Heart left ventricle (tissue), 13 donors: Measurements from ENCODE around the gene DOK5.

Source experiments
- POLR2A ChIP-seq, 2 donors: fragments of 450-650 bp; IDR thresholded peaks; one replicate each; pipeline ENCODE4 v1.6.1; 2017; ENCODE audit warnings: antibody characterized with exemption in 2 of 2, mild to moderate bottlenecking in 2 of 2, moderate library complexity in 2 of 2
- TF ChIP-seq, protein P1 (sequence below), 12 donors: fragments of 200-600 bp; sonication (generic) in 4 of 12; IDR thresholded peaks; one replicate each; pipeline versions ENCODE4 v1.5.0 to v1.8.0; 2018 to 2022; ENCODE audit warnings: antibody characterized with exemption in 12 of 12, mild to moderate bottlenecking in 5 of 12
- donor health status: ischemic (EF 13 %, LVEDD 7.1; RV severe dilation, severe dysfunction).
- donor health status: DM: no; HTN: yes; CAD: no.
- donor health status: DM: no; HTN: no; CAD: no.
- donor health status: ischemic (EF 25% LVEDD 6.9; RV normal size, moderate dysfunction).
- donor health status: ischemic (EF 25% LVEDD 5.7; RV mildly dilated, moderate dysfunction).
- donor health status: ischemic (EF 35%, LVEDD 5.7; RV mildly dilated, moderate dysfunction).
- donor health status: nonischemic (EF 11% LVEDD 7.7; RV severe dilation, severe dysfunction).
- donor health status: DM: yes; HTN: yes; CAD: no.
- donor health status: PGD.
- donor health status: ischemic (EF 29% LVEDD 5.4; RV normal size, mild dysfunction).
- donor health status: nonischemic (EF 23%, LVEDD 6.1; RV moderate dilation, normal function).

DNA sequence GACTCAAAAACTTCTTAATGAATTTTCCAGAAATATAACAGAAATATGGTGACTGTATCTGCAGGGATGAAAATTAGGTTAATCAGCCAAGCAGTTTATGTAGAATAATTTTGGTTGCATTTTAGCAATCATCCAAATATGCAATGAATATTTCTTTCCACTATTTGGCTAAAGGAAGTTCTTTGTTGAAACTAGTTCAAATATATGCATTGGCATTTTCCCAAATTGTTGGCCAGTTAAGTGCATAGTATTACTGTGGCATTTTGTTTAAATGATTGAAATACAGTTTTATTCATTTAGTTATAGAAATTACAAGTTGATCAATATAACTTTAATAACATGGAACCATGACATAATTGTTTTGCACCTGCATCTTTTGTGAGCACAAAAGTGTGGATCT is 115.5 kb downstream of the DOK5 start:
- TF ChIP-seq, protein P1, sequence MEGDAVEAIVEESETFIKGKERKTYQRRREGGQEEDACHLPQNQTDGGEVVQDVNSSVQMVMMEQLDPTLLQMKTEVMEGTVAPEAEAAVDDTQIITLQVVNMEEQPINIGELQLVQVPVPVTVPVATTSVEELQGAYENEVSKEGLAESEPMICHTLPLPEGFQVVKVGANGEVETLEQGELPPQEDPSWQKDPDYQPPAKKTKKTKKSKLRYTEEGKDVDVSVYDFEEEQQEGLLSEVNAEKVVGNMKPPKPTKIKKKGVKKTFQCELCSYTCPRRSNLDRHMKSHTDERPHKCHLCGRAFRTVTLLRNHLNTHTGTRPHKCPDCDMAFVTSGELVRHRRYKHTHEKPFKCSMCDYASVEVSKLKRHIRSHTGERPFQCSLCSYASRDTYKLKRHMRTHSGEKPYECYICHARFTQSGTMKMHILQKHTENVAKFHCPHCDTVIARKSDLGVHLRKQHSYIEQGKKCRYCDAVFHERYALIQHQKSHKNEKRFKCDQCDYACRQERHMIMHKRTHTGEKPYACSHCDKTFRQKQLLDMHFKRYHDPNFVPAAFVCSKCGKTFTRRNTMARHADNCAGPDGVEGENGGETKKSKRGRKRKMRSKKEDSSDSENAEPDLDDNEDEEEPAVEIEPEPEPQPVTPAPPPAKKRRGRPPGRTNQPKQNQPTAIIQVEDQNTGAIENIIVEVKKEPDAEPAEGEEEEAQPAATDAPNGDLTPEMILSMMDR (IDR thresholded peaks at IDR 0.05), result no peak
- TF ChIP-seq POLR2A (IDR thresholded peaks at IDR 0.05), result no peak
